Stromal cell of bone marrow (primary cell): ENCODE data around the gene MPI.
"Not testable (repeated sequence)": the region's sequence is repeated elsewhere in the genome, so short reads cannot be mapped to it uniquely, and the experiment has no call there.

Source experiments
- DNase-seq: peaks from one replicate; pipeline ENCODE4 v3.0.0-alpha.2; 2012; ENCODE audit warnings: low read depth

MPI gene

GRCh38 chr15:74892931-74893330, 3.1 kb downstream of the MPI start:
- DNase-seq = no peak

GRCh38 chr15:74893627-74894026, 3.8 kb downstream of the MPI start:
- no peak for DNase-seq

- not testable (repeated sequence) for DNase-seq
Observed at GRCh38 chr15:74894383-74894782, 4.5 kb downstream of the MPI start.

GRCh38 chr15:74895830-74896229, 6.0 kb downstream of the MPI start:
- DNase-seq = no peak

GRCh38 chr15:74896316-74896715, 6.5 kb downstream of the MPI start:
- DNase-seq = no peak

GRCh38 chr15:74897300-74897701, 7.5 kb downstream of the MPI start:
- no peak for DNase-seq

GRCh38 chr15:74901612-74902063, 11.8 kb downstream of the MPI start:
- DNase-seq = no peak

- no peak for DNase-seq
Observed at GRCh38 chr15:74902295-74903075, 12.6 kb downstream of the MPI start.

- DNase-seq = no peak
Observed at GRCh38 chr15:74903676-74904075, 13.8 kb downstream of the MPI start.

GRCh38 chr15:74904190-74904805, 14.5 kb downstream of the MPI start:
- no peak for DNase-seq

- no peak for DNase-seq
Observed at GRCh38 chr15:74906067-74906449, 16.2 kb downstream of the MPI start.

- peak; percentile 83 for DNase-seq
Observed at GRCh38 chr15:74906450-74907162, 16.8 kb downstream of the MPI start, which contains the start of gene FAM219B. Gene FAM219B, minus strand, starts transcription at chr15:74906851. Its CDS starts 51 bp downstream, at chr15:74906800.

GRCh38 chr15:74907163-74907870, 17.5 kb downstream of the MPI start:
- DNase-seq = no peak

- DNase-seq = no peak
Observed at GRCh38 chr15:74908635-74909034, 18.8 kb downstream of the MPI start.

- DNase-seq = no peak
Observed at GRCh38 chr15:74913041-74913440, 23.2 kb downstream of the MPI start.

GRCh38 chr15:74913799-74914198, 24.0 kb downstream of the MPI start:
- not testable (repeated sequence) for DNase-seq

- DNase-seq = no peak
Observed at GRCh38 chr15:74917676-74918075, 27.8 kb downstream of the MPI start.

- DNase-seq = peak; percentile 6
Observed at GRCh38 chr15:74920456-74920855, 30.6 kb downstream of the MPI start.

- no peak for DNase-seq
Observed at GRCh38 chr15:74924525-74924924, 34.7 kb downstream of the MPI start.

GRCh38 chr15:74928771-74929198, 38.9 kb downstream of the MPI start:
- no peak for DNase-seq

GRCh38 chr15:74933573-74933972, 43.7 kb downstream of the MPI start:
- DNase-seq = no peak

GRCh38 chr15:74935193-74935592, 45.4 kb downstream of the MPI start:
- not testable (repeated sequence) for DNase-seq
